Stimulated activated naive CD4-positive, alpha-beta T cell treated with Interleukin-2 at 50 U/mL for 16 hours (primary cell): ENCODE data around the gene GALNT15.

Source experiments
- DNase-seq: peaks from one replicate; lab custom pipeline; 2025; lab: John Stamatoyannopoulos, UW

GALNT15 gene

GRCh38 chr3:16174389-16174788 is at the start of gene GALNT15:
Gene GALNT15, plus strand, starts transcription at chr3:16174680. Its CDS starts 472 bp downstream, at chr3:16175152.
- DNase-seq: no peak

GRCh38 chr3:16126634-16127033 is 47.8 kb upstream of the GALNT15 start:
- no peak for DNase-seq

GRCh38 chr3:16127249-16127648 is 47.2 kb upstream of the GALNT15 start:
- DNase-seq: no peak

GRCh38 chr3:16130066-16130465 is 44.4 kb upstream of the GALNT15 start:
- no peak for DNase-seq

- no peak for DNase-seq
Measured at GRCh38 chr3:16132190-16132589, 42.3 kb upstream of the GALNT15 start.

GRCh38 chr3:16132928-16133327 is 41.6 kb upstream of the GALNT15 start:
- no peak for DNase-seq

GRCh38 chr3:16134173-16134928 is 40.1 kb upstream of the GALNT15 start:
- no peak for DNase-seq

GRCh38 chr3:16136055-16136454 is 38.4 kb upstream of the GALNT15 start:
- DNase-seq: no peak

GRCh38 chr3:16137044-16137443 is 37.4 kb upstream of the GALNT15 start:
- no peak for DNase-seq

- no peak for DNase-seq
Measured at GRCh38 chr3:16137977-16138376, 36.5 kb upstream of the GALNT15 start.

GRCh38 chr3:16140116-16140893 is 34.2 kb upstream of the GALNT15 start:
- DNase-seq: no peak

- no peak for DNase-seq
Measured at GRCh38 chr3:16140894-16141285, 33.6 kb upstream of the GALNT15 start.

GRCh38 chr3:16142350-16143025 is 32.0 kb upstream of the GALNT15 start:
- no peak for DNase-seq

- DNase-seq: no peak
Measured at GRCh38 chr3:16143861-16144447, 30.5 kb upstream of the GALNT15 start.

GRCh38 chr3:16145176-16145575 is 29.3 kb upstream of the GALNT15 start:
- DNase-seq: no peak

GRCh38 chr3:16146015-16146730 is 28.3 kb upstream of the GALNT15 start:
- no peak for DNase-seq

- no peak for DNase-seq
Measured at GRCh38 chr3:16147220-16147994, 27.1 kb upstream of the GALNT15 start.

- DNase-seq: no peak
Measured at GRCh38 chr3:16148213-16148612, 26.3 kb upstream of the GALNT15 start.

- no peak for DNase-seq
Measured at GRCh38 chr3:16148783-16149182, 25.7 kb upstream of the GALNT15 start.

GRCh38 chr3:16150285-16150684 is 24.2 kb upstream of the GALNT15 start:
- no peak for DNase-seq

GRCh38 chr3:16151109-16151508 is 23.4 kb upstream of the GALNT15 start:
- no peak for DNase-seq
